ENCODE results near the gene NHLH2. TPM values are rescaled to one million over a fixed set of nuclear protein-coding genes. Genes with fewer than 3 reads are reported as not detected.
A peak's percentile ranks its signal among the peaks of the same experiment; 100 is the strongest.

NHLH2 gene
- total RNA-seq, 4 donors from 2014 or later: 0.25 to 0.88 (median 0.47) TPM

DNA sequence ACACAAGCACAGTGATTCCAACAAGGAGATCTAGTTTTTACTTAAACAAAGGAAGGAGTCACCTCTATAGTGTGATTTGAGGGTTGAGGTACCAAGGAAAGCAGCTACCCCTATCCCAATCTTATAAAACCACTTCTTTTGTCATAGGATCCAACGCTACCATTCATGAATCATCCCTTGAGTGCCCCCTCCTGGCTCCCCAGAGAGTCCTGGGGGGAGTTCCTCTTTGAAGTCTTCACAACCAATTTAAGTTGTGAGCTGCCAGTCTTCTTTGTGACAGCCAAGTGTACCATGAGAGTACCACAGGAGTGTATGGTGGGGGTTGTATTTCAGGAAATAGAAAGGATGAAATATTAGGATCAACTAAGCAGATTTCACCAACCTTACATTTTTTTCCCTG lies 39.1 kb upstream of the NHLH2 start:
- intact Hi-C loops (cut with DNase I; ENCODE audit: low total_unique reads): no loop called here
- H3K4me3 ChIP-seq (ENCODE audit: low read depth, poor library complexity, severe bottlenecking): no peak overlapping the region
- no peak for DNase-seq (ENCODE audit: low spot score in 2 of 2)
- 83 to 86% methylated on average over 1 of the region's 1 CpG for WGBS, 2 donors
- no peak for TF ChIP-seq POLR2A (IDR thresholded peaks at IDR 0.05)
- no peak for TF ChIP-seq CTCF (IDR thresholded peaks at IDR 0.05)

DNA sequence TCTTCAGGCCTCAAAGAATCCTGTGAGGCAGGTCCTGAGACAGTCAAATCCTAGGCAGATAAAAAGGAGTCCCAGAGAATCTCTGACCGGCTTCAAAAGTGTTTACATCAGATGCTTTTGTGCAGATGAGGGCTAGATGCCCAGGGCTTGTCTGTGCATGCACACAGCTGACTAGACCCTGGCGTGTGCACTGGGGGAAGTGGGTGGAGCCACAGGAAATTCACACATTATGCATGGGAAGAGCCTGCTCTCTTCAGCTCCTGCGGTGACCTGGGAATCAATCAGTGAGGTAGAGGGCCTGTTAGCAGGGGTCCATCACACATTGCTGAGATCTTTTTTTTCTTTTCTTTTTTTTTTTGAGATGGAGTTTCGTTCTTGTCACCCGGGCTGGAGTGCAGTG lies 36.6 kb upstream of the NHLH2 start:
- peak in 1 of 2 donors; percentile 49 for DNase-seq (ENCODE audit: low spot score in 2 of 2)
- H3K4me3 ChIP-seq (ENCODE audit: low read depth, poor library complexity, severe bottlenecking): no peak overlapping the region
- TF ChIP-seq CTCF (IDR thresholded peaks at IDR 0.05) (no peak), POLR2A (IDR thresholded peaks at IDR 0.05) (no peak)
- intact Hi-C loops (cut with DNase I; ENCODE audit: low total_unique reads): no loop called here
- 33% methylated on average over 5 of the region's 5 CpGs for WGBS, 2 donors

DNA sequence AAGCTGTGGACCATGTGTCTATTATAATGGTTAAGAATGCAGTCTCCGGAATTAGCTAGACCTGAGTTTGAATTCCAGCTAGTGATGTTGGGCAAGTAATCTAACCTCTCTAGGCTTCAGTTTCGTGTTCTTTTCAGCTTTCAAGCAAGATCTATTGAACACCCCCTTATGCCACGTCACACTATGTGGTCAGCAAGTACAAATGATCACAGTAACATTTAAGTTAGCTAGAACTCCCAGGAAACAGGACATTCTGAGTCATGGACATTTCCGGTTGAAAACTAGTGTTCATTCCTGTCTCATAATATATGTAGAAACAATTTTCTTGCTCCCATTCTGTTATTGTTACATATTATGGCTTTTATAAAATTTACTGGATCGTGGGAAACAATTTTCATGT lies 34.0 kb upstream of the NHLH2 start:
- TF ChIP-seq CTCF (IDR thresholded peaks at IDR 0.05) (no peak), POLR2A (IDR thresholded peaks at IDR 0.05) (no peak)
- H3K4me3 ChIP-seq (ENCODE audit: low read depth, poor library complexity, severe bottlenecking): no peak overlapping the region
- DNase-seq (ENCODE audit: low spot score in 2 of 2): no peak
- intact Hi-C loops (cut with DNase I; ENCODE audit: low total_unique reads): no loop called here
- 86 to 87% methylated on average over 5 of the region's 5 CpGs for WGBS, 2 donors

DNA sequence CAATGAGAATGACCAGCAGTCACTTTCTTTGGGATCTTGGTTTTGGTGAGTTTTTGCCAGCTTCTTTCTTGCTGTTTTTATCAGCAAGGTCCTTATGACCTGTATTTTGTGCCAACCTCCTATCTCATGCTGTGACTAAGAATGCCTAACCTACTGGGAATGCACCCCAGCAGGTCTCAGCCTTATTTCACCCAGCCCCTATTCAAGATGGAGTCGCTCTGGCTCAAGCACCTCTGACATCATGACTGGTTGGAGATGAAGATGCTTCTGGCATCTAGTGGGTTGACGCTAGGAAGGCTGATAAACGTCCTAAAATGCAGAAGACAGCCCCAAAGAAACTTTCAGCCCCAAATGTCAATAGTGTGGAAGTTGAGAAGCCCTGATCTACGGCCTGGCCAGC lies 33.6 kb upstream of the NHLH2 start:
- DNase-seq (ENCODE audit: low spot score in 2 of 2): no peak
- intact Hi-C loops (cut with DNase I; ENCODE audit: low total_unique reads): no loop called here
- 63% methylated on average over 4 of the region's 4 CpGs for WGBS, 2 donors
- no peak overlapping the region for H3K4me3 ChIP-seq (ENCODE audit: low read depth, poor library complexity, severe bottlenecking)
- TF ChIP-seq POLR2A (IDR thresholded peaks at IDR 0.05): no peak
- TF ChIP-seq CTCF (IDR thresholded peaks at IDR 0.05): no peak

DNA sequence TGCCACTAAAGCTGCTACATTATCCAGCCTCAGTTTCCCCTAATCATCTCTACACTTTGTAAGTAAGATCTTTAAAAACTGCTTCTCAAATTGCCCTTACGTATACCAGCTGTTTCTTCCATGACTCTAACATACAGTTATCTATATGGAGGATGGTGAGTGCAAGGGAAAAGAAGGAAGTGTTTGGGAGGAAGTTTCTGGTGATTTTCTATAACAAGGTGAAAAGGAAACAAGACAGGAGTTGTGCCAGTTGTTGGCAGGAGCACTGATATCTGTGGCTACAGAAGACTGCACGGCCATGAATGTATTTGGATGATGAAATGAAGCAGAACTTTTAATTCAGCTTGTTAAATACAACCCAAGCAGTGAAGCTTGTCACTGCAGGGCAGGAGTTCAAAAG lies 32.3 kb upstream of the NHLH2 start:
- intact Hi-C loops (cut with DNase I; ENCODE audit: low total_unique reads): no loop called here
- no peak for TF ChIP-seq CTCF (IDR thresholded peaks at IDR 0.05)
- no peak for TF ChIP-seq POLR2A (IDR thresholded peaks at IDR 0.05)
- no peak overlapping the region for H3K4me3 ChIP-seq (ENCODE audit: low read depth, poor library complexity, severe bottlenecking)
- DNase-seq (ENCODE audit: low spot score in 2 of 2): no peak
- WGBS, 2 donors: 45 to 54% methylated on average over 2 of the region's 2 CpGs

GRCh38 chr1:115869064-115869463 lies 28.1 kb upstream of the NHLH2 start:
- WGBS, 2 donors: 62 to 65% methylated on average over 5 of the region's 5 CpGs
- intact Hi-C loops (cut with DNase I; ENCODE audit: low total_unique reads): no loop called here
- H3K4me3 ChIP-seq (ENCODE audit: low read depth, poor library complexity, severe bottlenecking): no peak overlapping the region
- DNase-seq (ENCODE audit: low spot score in 2 of 2): no peak
- TF ChIP-seq CTCF (IDR thresholded peaks at IDR 0.05) (no peak), POLR2A (IDR thresholded peaks at IDR 0.05) (no peak)

All from lower leg skin (tissue), 4 donors.